EH (cell line): ENCODE data around the gene SLFN14.
"Not testable (repeated sequence)": the region's sequence is repeated elsewhere in the genome, so short reads cannot be mapped to it uniquely, and the experiment has no call there.

ENCODE experiments used
- DNase-seq: peaks from one replicate; pipeline ENCODE4 v3.0.0-alpha.2; 2015; ENCODE audit warnings: low read depth

SLFN14 gene

DNA sequence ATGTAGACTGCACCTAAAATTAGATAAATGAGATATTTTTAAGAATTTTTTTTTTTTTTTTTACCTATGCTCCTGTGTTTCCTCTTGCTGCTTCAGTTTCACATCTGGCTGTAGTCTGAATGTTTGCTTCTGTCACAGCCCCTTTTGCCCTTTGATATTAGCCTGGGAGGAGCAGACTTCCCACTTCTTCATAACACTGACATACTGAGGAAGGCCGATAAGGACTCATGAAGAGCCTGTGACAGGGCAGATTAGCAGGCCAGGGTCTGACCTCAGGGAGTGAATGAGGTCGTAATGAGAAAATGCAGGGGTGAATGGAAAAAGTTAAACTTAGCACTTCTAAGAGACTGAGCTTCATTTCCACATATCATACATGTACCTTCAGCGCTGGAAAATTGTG lies at the start of gene SLFN14:
TSS of gene SLFN14 (minus strand) at position 117 of the 400 bp plus-strand sequence. CDS start 2,757 bp downstream, outside the sequence.
- no peak for DNase-seq

DNA sequence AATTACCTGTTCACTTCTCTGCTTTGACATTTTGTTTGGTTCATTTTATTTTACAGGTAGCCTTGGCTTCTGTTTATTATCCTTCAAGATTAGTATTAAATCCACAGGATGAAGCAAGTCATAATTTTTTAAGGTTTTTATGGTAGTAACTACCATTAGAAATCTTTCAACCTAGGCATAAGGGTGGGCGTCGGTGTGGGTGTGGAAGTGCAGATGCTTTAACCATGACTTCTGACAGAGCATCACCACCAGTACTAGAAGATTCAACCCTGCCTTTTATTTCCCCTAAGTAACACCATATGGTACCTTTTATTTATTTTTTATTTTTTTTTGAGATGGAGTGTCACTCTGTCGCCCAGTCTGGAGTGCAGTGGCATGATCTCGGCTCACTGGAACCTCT lies 49.2 kb upstream of the SLFN14 start:
- DNase-seq, result no peak

DNA sequence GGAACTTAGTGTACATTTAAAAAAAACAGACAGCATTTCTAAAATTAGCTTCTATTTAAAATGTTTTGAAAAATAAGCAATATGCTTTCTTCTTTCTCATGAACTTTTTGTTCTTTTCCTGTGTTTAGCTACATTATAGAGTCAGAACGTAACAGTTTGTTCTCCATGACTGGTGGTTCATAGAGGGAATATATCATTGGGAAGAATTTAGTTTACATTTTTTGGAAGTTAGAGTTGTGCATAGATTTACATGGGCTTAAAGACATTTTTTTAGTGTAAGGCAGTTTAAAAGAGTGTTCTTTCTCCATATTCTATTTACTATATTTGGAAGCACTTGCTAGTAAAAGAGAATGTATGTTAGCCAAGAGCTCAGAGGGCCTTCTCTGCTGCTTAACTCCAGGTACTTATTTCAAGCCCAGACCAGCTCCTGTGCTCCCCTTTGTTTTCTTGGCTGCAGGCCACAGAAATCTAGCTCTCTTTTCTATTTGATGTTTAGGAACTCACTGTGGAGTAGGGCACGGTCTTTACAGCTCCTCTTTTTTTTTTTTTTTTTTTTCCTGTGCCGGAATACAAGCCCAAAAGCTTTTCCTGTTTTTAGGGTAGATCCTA lies 46.7 kb upstream of the SLFN14 start:
- DNase-seq, result no peak

DNA sequence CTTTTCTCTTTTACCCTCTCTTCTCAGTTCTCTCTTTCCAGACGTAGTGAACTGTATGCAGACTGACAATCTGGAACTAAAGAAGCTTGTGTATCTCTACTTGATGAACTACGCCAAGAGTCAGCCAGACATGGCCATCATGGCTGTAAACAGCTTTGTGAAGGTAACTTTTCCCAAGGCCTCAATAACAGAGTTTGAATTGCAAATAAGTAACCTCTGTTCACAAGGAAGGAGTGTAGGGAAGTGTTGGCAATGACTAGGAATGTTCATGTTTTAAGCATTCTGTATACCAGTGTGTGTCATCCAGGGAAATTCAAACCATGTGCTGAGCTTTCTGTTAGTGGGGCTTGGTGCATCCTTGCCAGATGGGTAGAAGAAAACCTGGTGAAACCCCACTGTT lies 45.1 kb upstream of the SLFN14 start:
- peak; percentile 49 for DNase-seq

DNA sequence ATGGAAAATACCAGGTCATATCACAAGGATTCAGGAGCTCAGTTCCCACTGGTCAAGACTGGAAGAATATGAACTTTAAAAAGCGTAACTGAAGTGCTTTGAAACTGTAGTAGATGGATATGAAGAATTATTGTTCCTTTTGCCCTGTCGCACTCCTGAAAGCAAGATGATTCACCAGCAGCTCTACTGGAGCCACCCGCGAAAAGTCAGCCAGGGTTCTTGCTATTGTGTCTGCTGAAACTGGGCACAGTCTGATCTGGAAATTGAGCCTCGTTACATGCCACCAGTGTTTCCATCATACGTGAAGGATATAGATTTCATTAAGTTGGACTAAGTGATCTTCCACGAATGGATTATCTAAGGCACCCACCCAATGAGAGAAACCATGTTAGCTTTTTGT lies 43.1 kb upstream of the SLFN14 start:
- no peak for DNase-seq

DNA sequence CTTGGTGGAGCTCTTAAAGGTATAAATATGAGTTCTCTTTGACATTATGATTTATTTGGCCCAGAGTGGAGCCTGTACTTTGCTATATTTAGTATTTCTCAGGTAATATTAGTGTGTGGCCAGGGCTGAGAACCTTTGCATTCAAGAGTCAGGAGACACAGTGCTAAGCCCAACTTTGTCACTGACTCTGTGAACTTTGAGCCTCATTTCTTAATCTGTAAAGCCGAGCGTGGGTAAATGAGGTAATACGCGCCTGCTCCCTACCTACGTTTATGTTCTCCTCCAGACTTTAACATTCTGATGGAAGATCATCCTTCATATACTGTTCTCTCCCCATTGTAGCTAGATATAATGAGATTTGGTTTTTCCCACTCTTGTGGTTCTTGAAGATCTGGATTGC lies 37.0 kb upstream of the SLFN14 start:
- DNase-seq, result no peak

DNA sequence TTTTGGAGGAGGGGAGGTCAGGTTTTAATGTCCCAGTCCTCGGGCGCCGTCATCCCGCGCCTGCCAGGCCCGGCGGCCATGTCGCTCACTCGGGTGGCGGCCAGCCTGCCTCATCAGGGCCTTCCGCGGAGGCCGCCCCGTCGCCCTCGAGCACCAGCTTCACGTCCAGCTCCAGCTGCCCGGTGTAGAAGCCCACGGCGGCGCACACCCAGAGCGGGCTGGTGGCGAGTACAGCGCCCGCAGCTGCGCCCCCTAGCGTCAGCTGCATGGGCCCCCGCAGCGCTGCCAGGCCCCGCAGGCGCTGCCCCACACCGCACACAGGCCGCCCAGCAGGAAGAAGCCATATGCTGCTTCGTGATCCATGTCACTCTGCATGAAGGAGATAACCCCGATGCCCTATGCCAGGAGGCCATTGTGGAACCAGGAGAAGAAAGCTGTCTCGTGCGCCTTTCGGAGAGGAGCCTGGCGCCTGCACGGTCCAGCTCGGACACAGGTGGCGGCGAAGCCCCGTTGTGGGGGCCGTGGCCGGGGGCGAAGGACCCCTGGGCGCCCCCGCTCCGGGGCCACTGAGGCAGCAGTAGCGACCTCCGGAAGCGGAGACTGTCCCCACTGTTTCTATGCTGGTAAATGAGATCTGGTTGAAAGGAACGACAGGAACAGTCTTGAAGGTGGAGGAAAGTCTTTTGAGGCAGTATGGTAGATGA lies 36.1 kb upstream of the SLFN14 start:
- no peak for DNase-seq

DNA sequence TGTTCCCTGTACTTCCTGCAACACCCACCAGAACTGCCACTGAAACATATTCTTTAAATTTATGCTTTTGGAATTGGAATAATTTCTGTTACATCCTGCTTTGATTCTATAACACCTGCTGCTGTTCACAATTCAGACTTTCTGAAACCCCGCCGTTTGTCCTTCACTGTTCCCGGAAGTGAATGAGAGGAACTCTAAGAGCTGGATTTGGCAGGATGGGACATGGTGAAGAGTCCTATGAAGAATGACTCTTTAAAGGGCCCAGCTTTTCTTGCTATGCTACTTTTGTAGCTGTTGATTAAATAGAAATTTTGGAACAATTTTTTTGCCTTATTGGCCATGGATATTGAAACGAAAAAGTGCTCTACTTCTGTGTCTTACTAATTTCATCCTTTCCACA lies 35.5 kb upstream of the SLFN14 start:
- DNase-seq, result no peak

DNA sequence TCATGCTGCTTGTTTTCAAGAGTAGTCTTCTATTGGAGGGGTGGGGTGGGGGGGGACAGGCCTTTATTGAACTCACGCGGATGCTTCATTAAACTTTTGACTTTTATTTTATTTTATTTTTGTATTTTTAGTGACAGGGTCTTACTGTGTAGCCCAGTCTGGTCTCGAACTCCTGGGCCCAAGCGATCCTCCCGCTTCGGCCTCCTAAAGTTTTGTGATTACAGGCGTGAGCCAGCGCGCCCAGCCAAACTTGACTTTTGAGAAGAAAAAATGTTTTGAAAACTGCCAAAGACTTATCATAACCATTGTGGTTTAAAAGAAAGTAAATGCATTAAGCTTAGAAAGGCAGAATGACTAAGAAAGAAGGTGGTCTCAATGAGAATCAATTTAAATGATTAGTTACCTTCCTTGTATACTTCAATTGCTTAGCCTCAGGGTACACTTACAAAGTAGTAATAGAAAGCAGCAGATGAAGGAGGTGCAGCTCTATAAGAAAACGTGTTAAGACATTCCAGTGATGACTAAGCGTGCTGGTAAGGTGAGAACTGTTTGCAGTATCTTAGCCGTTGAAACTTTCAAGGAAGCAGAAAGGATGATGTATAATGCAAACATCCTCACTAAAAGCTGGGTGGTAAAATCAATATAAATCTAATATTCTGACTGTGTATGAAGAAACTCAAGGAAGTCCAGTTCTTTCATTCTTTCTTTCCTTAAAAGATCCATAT lies 27.7 kb upstream of the SLFN14 start:
- DNase-seq, result peak; percentile 70

DNA sequence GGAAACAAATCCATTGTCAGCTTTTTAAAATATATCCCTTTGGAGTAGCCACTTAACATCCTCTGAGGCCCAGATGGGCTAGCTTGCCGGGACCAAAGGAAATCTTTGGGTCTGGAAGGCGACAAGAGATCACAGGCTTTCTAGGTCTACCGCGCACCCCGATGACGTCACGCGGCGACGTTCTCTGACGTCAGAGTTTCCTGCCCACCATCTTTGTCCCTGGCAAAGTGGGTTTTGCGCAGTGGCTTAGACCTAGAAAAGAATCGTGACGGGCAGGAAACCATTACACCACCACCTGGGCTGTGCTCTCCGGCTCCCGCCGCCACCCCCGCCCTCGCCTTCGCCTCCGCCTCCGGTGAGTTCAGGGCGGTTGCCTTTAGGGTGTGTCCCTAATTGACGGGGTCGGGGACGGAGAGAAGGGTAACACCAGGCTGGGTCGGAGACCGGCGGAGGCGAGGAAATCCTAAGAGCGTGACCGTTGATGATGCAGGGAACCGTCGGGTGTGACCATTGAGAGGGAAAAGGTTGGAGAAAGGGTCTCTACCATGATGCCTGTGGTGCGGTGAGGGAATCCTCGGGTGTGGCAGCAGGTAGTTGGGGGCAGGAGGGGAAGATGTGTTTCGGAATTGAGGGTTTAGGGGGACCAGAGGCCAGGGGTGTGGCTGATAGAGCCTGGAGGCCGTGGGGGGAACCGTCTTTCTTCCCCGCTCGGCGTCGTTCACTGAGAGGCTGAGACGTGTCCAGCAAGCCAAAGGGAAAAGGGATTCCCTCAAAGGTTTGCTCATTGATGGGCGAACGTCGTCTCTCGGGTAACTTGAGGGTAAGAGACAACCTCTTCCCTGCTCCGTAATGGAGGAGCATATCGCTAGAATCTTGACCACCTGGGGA lies 26.7 kb upstream of the SLFN14 start, which contains the start of gene AP2B1:
TSS of gene AP2B1 (plus strand) at position 249 of the 888 bp plus-strand sequence. CDS start 6,709 bp downstream, outside the sequence.
- DNase-seq, result peak; percentile 92

DNA sequence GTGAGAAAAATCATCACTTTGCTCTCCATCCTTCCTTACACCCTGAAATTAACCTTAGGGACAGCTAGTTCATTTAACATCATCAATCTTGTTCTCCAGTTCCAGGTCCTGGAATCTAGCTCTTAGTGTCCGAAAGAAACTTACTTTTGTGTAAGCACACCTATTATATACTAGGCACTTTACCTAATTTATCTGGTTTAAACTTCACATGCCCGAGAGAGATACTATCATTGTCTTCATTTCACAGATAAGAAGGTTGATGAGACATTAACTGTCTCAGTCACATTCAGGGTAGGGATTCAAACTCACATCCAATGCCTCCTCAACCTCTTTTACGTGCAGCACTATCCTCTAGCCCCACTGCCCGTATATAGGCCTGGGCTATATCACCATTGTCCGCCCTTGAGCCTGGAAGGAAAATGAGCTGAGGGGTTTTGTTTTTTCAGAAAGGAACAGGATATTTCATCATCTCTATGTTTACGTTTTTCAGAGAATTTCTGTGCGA lies 26.0 kb upstream of the SLFN14 start:
- no peak for DNase-seq

DNA sequence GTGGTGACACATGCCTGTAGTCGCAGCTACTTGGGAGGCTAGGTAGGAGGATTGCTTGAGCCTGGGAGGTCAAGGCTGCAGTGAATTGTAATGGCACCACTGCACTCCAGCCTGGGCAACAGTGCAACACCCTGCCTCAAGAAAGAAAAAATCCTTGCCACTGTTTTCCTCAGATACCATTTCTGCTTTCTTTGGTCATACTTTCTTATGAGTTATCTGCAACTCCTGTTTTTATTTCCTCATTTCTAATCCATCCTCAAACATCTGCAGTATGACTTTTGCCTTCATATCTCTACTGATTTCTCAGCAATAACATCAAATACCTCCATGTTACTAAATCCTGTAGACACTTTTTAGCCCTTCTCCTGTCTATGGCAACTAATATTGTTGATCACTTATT lies 23.4 kb upstream of the SLFN14 start:
- DNase-seq, result no peak

DNA sequence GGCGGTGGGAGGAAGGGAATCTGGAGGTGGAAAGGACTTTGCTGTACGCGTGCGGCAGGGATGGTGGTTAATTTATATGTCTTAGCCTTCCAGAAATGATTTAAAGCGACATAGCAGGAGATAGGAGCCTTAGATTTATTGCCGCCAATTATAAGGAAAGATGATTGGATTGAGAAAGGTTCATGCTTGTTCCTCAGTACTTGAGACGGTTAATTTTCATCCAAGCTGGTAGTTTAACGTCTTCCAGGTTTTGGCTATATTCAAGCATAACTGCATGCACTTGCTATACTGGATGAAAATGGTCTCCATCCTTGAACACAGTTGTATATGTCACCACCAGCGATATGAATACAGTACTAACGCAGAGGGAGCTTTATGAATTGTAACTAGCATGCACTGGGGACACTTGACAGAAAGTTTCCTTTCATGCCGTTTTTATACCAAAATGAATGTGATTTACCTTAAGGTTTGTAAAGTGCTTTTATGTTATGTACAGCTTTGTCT lies 18.4 kb upstream of the SLFN14 start:
- DNase-seq, result no peak

DNA sequence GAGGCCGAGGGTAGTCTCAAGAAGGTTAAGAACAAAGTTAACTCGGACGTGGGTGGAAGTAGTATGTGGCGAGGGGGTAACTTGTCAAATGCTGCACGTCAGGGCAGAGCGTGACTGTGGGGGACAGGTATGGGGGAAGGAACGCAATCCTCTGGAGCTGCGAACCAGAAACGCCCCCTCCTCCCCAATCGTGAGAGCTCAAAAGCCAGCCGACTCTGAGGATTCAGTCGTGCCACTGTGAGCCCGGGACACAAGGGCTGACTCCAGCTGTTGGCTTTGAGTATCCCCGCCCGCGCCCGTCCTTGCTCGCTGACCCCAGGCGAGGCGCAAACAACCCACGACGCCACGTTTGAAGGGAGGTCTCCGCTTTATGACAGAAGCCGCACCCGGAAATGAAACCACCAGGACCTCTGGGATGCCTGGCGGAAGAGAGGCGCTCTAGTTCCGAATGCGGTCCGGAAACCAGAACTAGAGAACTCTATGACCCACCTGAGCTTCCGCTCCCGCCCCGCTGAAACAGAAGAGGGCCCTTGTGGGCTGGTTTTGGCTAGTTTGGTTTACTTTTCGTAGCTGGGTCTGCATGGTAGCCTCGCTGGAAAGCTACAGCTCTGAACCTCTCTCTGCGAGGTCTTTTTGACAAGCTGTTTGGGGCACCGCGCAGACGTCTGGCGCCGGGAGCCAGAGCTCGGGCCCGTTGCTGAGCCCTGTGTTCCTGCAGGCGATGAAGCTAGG lies 17.7 kb upstream of the SLFN14 start, which contains the start of gene PEX12:
TSS of gene PEX12 (minus strand) at position 375 of the 732 bp plus-strand sequence. CDS start 550 bp downstream, outside the sequence.
- peak; percentile 92 for DNase-seq

DNA sequence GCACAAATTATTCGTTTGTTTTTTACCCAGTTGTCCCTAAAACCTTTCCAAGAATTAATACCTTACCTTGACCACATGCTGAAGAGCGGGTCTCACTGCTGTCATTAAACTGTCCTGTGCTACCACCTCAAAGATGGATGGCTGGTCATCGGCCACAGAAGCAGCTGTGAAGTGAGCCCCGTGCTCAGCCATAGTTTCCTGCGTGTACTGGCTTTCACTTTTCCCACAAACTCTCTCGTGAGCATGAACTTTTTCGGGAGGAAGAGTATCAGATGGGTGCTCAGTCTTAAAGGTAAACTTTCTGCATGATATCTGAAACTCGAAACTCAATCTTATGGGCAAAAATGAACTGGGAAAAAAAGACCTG lies 17.2 kb upstream of the SLFN14 start:
- peak; percentile 34 for DNase-seq

DNA sequence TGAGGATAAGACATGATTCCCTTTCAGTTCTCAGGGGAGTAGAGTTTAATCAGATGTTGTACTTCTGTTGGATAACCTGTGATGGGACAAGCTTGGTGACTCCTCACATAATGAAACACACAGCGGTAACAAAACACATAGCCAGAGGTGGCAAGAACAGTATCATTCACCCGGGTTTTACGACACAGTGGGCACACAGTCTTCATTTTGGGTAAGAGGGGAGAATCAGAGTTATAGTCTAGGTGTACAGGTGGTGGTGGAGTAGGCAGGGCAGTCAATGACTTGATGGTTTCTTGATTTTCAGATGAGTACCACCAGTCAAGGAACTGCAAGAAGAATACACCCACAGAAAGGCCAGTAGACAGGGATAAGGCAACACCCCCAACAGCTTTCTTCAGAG lies 15.1 kb upstream of the SLFN14 start:
- DNase-seq, result no peak

DNA sequence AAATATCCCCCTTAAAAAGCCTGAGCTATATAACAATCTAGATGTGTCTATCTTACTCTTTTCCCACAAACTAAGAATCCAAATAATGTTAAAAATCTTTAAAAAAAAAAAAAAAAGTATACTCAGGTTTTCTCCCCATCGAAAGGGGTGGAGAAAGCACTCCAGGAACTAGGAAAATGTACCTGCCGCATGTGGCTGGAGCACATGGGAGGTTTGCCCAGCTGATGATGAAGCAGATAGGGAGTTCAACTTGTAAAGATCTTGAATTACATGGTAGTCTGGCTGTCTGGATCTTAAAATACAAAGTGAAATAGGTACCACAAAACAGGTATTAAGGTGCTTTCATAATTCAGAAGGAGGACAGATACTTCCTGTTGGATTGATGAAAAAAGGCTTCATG lies 8.8 kb upstream of the SLFN14 start:
- no peak for DNase-seq

DNA sequence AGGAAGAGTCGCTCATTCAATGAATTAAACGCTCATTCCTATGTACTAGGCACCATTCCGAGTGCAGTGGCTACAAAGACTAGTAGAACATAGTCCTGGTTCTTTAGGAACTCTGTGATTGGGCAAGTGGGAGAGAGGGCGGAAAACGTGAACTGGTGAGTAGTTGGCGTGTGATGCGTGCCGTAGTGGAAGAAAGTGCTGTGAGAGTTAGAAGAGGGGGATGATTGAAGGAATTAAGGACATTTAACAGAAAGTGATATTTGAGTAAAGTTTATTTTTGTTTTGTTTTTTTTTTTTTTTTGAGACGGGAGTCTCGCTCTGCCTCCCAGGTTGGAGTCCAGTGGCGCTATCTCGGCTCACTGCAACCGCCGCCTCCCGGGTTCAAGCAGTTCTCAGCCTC lies 7.9 kb upstream of the SLFN14 start:
- peak; percentile 65 for DNase-seq

DNA sequence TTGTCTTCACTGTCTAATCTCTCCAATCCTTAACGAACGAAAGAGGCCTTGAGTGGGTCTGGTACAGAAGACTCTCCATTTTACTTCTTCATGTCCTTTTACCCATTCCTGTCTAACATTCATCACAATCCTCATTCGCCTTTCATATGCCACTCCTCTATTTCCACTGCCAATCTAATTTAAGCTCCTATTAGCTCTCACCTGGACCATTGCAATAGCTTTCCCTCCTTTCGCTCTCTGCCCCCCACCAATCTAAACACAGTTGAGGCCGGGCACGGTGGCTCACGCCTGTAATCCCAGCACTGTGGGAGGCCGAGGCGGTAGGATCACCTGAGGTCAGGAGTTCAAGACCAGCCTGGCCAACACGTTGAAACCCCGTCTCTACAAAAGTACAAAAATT lies 6.3 kb upstream of the SLFN14 start:
- DNase-seq, result no peak

DNA sequence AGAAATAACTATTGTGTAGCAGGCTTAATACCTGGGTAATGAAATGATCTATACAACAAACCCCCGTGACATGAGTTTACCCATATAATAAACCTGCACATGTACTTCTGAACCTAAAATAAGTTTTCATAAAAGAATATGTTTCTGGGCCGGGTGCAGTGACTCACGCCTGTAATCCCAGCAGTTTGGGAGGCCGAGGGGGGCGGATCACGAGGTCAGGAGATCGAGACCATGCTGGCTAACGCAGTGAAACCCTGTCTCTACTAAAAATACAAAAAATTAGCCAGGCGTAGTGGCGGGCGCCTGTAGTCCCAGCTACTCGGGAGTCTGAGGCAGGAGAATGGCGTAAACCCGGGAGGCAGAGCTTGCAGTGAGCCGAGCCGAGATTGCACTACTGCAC lies 2.6 kb upstream of the SLFN14 start:
- DNase-seq, result not testable (repeated sequence)
